ENCODE results near the gene PDSS1. TPM values are rescaled to one million over a fixed set of nuclear protein-coding genes. Genes with fewer than 3 reads are reported as not detected.

Gene PDSS1
- total and polyA plus RNA-seq, 2 of the 13 experiments (the other 11 are each of a cell fraction or from before 2014, with no cell fraction given) = 18.7 to 19.3 TPM

DNA sequence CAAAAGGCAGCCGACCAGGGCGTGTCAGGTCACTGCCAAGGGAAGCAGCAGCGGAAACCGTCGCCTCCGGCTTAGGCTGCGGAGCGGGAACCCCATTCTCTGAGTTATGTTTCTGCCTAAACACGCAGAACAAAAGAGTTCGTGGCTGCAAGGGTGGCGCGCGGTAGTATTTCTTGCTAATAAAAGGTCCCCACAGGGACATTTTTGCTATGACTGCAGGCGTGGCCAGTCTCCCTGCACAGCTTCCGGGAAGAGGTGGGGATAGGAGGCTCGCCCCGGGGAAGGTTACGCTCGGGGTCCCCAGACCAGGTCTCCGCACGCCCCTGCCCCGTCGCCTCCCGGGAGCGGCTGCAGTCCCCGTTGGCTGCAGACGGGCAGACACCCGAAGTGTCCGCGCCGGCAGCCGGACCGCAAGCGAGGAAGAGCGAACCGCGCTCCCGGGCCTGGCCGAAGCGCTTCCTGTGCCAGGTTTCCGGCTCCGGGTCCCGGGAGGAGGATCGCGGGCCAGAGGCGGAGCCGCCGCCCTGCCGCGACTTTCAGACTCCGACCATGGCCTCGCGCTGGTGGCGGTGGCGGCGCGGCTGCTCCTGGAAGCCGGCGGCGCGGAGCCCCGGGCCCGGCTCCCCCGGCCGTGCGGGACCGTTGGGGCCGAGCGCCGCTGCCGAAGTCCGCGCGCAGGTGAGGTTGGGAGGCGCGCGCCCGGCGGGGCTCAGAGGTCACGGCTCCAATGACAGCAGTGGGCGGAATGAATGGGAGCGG, at the start of gene PDSS1 (continued):
- TF ChIP-seq, protein P1, sequence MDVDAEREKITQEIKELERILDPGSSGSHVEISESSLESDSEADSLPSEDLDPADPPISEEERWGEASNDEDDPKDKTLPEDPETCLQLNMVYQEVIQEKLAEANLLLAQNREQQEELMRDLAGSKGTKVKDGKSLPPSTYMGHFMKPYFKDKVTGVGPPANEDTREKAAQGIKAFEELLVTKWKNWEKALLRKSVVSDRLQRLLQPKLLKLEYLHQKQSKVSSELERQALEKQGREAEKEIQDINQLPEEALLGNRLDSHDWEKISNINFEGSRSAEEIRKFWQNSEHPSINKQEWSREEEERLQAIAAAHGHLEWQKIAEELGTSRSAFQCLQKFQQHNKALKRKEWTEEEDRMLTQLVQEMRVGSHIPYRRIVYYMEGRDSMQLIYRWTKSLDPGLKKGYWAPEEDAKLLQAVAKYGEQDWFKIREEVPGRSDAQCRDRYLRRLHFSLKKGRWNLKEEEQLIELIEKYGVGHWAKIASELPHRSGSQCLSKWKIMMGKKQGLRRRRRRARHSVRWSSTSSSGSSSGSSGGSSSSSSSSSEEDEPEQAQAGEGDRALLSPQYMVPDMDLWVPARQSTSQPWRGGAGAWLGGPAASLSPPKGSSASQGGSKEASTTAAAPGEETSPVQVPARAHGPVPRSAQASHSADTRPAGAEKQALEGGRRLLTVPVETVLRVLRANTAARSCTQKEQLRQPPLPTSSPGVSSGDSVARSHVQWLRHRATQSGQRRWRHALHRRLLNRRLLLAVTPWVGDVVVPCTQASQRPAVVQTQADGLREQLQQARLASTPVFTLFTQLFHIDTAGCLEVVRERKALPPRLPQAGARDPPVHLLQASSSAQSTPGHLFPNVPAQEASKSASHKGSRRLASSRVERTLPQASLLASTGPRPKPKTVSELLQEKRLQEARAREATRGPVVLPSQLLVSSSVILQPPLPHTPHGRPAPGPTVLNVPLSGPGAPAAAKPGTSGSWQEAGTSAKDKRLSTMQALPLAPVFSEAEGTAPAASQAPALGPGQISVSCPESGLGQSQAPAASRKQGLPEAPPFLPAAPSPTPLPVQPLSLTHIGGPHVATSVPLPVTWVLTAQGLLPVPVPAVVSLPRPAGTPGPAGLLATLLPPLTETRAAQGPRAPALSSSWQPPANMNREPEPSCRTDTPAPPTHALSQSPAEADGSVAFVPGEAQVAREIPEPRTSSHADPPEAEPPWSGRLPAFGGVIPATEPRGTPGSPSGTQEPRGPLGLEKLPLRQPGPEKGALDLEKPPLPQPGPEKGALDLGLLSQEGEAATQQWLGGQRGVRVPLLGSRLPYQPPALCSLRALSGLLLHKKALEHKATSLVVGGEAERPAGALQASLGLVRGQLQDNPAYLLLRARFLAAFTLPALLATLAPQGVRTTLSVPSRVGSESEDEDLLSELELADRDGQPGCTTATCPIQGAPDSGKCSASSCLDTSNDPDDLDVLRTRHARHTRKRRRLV (CRISPR knock-in tag; IDR thresholded peaks at IDR 0.05) = no peak
- TF ChIP-seq GATAD1 (CRISPR knock-in tag; IDR thresholded peaks at IDR 0.05) (peak; percentile 89), PHF5A (CRISPR knock-in tag; IDR thresholded peaks at IDR 0.05; ENCODE audit: low read depth, unreplicated experiment) (no peak), ZNF709 (CRISPR knock-in tag; IDR thresholded peaks at IDR 0.05) (peak; percentile 63; the same call in 1 of the 2 replicates), TCF7L2 (IDR thresholded peaks at IDR 0.05; ENCODE audit: low read depth, low read length) (no peak), MAFK (conservative IDR thresholded peaks at IDR 0.05 in 1 of 2, IDR thresholded peaks at IDR 0.05 in 1 of 2; ENCODE audit: low read length in 2 of 2) (no peak), SP140L (CRISPR knock-in tag; IDR thresholded peaks at IDR 0.05; ENCODE audit: borderline replicate concordance) (no peak), CCAR2 (optimal IDR thresholded peaks at IDR 0.05; ENCODE audit: low read depth, low read length) (no peak), NFYC (CRISPR knock-in tag; IDR thresholded peaks at IDR 0.05) (peak; percentile 10; the same call in 1 of the 2 replicates), JUNB (CRISPR knock-in tag; IDR thresholded peaks at IDR 0.05; ENCODE audit: borderline replicate concordance) (no peak)
- TF ChIP-seq, protein P2, sequence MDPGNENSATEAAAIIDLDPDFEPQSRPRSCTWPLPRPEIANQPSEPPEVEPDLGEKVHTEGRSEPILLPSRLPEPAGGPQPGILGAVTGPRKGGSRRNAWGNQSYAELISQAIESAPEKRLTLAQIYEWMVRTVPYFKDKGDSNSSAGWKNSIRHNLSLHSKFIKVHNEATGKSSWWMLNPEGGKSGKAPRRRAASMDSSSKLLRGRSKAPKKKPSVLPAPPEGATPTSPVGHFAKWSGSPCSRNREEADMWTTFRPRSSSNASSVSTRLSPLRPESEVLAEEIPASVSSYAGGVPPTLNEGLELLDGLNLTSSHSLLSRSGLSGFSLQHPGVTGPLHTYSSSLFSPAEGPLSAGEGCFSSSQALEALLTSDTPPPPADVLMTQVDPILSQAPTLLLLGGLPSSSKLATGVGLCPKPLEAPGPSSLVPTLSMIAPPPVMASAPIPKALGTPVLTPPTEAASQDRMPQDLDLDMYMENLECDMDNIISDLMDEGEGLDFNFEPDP (CRISPR knock-in tag; conservative IDR thresholded peaks at IDR 0.05) = no peak
- TF ChIP-seq, protein P3, sequence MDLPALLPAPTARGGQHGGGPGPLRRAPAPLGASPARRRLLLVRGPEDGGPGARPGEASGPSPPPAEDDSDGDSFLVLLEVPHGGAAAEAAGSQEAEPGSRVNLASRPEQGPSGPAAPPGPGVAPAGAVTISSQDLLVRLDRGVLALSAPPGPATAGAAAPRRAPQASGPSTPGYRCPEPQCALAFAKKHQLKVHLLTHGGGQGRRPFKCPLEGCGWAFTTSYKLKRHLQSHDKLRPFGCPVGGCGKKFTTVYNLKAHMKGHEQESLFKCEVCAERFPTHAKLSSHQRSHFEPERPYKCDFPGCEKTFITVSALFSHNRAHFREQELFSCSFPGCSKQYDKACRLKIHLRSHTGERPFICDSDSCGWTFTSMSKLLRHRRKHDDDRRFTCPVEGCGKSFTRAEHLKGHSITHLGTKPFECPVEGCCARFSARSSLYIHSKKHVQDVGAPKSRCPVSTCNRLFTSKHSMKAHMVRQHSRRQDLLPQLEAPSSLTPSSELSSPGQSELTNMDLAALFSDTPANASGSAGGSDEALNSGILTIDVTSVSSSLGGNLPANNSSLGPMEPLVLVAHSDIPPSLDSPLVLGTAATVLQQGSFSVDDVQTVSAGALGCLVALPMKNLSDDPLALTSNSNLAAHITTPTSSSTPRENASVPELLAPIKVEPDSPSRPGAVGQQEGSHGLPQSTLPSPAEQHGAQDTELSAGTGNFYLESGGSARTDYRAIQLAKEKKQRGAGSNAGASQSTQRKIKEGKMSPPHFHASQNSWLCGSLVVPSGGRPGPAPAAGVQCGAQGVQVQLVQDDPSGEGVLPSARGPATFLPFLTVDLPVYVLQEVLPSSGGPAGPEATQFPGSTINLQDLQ (CRISPR knock-in tag; IDR thresholded peaks at IDR 0.05) = peak; percentile 88; the same call in 1 of the 2 replicates
- TF ChIP-seq, protein P4, sequence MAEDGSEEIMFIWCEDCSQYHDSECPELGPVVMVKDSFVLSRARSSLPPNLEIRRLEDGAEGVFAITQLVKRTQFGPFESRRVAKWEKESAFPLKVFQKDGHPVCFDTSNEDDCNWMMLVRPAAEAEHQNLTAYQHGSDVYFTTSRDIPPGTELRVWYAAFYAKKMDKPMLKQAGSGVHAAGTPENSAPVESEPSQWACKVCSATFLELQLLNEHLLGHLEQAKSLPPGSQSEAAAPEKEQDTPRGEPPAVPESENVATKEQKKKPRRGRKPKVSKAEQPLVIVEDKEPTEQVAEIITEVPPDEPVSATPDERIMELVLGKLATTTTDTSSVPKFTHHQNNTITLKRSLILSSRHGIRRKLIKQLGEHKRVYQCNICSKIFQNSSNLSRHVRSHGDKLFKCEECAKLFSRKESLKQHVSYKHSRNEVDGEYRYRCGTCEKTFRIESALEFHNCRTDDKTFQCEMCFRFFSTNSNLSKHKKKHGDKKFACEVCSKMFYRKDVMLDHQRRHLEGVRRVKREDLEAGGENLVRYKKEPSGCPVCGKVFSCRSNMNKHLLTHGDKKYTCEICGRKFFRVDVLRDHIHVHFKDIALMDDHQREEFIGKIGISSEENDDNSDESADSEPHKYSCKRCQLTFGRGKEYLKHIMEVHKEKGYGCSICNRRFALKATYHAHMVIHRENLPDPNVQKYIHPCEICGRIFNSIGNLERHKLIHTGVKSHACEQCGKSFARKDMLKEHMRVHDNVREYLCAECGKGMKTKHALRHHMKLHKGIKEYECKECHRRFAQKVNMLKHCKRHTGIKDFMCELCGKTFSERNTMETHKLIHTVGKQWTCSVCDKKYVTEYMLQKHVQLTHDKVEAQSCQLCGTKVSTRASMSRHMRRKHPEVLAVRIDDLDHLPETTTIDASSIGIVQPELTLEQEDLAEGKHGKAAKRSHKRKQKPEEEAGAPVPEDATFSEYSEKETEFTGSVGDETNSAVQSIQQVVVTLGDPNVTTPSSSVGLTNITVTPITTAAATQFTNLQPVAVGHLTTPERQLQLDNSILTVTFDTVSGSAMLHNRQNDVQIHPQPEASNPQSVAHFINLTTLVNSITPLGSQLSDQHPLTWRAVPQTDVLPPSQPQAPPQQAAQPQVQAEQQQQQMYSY (CRISPR knock-in tag; IDR thresholded peaks at IDR 0.05) = no peak
- TF ChIP-seq, protein P5, sequence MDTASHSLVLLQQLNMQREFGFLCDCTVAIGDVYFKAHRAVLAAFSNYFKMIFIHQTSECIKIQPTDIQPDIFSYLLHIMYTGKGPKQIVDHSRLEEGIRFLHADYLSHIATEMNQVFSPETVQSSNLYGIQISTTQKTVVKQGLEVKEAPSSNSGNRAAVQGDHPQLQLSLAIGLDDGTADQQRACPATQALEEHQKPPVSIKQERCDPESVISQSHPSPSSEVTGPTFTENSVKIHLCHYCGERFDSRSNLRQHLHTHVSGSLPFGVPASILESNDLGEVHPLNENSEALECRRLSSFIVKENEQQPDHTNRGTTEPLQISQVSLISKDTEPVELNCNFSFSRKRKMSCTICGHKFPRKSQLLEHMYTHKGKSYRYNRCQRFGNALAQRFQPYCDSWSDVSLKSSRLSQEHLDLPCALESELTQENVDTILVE (CRISPR knock-in tag; IDR thresholded peaks at IDR 0.05) = no peak

Measured in HepG2 (cell line).